ENCODE results near the gene FNDC3B.

Gene FNDC3B

DNA sequence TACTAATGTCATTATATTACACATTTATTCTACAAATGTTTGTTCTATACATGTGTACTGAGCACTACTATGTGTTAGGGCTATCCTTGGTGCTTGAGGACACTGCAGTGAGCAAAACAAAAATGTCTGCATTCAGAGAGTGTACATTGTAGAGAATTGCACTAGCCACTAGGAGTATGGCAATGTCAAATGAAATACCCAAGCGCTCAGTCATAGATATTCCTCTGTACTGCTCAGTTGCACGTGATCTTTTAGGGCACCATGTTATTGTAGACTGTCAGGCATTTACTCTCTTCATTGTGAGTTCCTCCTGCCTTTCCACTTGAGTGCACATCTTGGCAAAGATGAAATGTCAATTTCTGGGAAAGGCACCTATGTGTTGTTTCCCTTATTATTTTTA is 36.8 kb downstream of the FNDC3B start:
- Histone ChIP-seq H3K4me3 (ENCODE audit: low read depth in 1 of 2, low read length in 1 of 2) (no peak overlapping the region), H3K9me3 (no peaks in the 10 kb centered on the region), H3K36me3 (no peaks in the 10 kb centered on the region), H3K27ac (peak overlapping the region; percentile 84), H3K4me1 (ENCODE audit: control insufficient read depth in 1 of 2, insufficient read depth in 1 of 2, low read depth in 1 of 2, low read length in 1 of 2) (peaks cover 63 to 79% of the 10 kb centered on the region in 2 experiments), H3K27me3 (no peaks in the 10 kb centered on the region)
- TF ChIP-seq, protein P1, sequence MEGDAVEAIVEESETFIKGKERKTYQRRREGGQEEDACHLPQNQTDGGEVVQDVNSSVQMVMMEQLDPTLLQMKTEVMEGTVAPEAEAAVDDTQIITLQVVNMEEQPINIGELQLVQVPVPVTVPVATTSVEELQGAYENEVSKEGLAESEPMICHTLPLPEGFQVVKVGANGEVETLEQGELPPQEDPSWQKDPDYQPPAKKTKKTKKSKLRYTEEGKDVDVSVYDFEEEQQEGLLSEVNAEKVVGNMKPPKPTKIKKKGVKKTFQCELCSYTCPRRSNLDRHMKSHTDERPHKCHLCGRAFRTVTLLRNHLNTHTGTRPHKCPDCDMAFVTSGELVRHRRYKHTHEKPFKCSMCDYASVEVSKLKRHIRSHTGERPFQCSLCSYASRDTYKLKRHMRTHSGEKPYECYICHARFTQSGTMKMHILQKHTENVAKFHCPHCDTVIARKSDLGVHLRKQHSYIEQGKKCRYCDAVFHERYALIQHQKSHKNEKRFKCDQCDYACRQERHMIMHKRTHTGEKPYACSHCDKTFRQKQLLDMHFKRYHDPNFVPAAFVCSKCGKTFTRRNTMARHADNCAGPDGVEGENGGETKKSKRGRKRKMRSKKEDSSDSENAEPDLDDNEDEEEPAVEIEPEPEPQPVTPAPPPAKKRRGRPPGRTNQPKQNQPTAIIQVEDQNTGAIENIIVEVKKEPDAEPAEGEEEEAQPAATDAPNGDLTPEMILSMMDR (IDR thresholded peaks at IDR 0.05), result no peak

DNA sequence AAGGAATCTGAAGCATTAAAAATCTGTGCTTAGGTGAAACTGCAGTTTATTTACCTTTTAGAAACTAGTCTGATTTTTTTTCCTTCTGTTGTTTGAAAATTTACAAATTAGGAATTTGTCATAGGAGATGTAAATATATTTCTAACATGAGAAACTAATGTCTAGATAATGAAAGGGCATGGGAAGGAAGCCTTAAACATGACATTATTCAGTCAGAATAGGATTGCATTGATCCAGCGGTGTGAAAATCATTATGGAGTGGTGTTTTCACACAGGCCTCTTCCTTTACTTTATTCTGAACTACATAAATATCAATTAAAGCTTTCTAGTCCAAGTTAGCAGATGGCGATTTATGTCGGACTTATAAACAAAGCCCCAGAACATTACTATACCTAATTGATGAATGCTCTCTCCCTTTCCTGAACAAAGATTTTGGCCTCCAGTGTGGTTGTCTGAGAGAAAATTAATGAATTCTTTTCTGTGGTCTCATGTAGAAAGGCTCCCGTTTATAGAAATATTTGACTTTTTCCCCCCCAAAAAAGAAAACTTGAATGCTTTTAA is 37.9 kb downstream of the FNDC3B start:
- Histone ChIP-seq H3K4me1 (ENCODE audit: control insufficient read depth in 1 of 2, insufficient read depth in 1 of 2, low read depth in 1 of 2, low read length in 1 of 2) (peaks cover 59 to 69% of the 10 kb centered on the region in 2 experiments), H3K36me3 (peaks cover under 1% of the 10 kb centered on the region), H3K27ac (peak overlapping the region; percentile 56), H3K9me3 (no peaks in the 10 kb centered on the region), H3K4me3 (ENCODE audit: low read depth in 1 of 2, low read length in 1 of 2) (no peak overlapping the region), H3K27me3 (no peaks in the 10 kb centered on the region)
- TF ChIP-seq, protein P1 (IDR thresholded peaks at IDR 0.05), result no peak

DNA sequence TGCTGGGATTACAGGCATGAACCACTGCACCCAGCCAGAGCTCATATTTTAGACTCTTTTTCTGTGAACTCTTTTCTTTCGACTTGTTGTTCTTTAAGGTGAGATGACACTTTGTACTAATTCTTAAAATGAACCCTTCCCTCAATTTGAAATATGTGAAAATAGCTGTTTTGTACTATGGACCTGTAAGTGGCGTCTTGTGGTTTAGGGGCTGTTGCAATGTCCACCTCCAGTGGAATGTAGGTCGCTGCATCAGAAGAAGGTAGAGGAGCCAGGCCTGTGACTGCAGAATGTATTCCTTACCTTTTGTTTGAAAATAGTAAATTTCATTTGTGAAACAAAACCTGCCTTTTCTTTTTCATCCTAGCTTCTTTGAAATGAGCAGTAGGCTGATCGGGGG is 38.9 kb downstream of the FNDC3B start:
- TF ChIP-seq, protein P1 (IDR thresholded peaks at IDR 0.05), result no peak
- Histone ChIP-seq H3K27me3 (no peaks in the 10 kb centered on the region), H3K9me3 (no peaks in the 10 kb centered on the region), H3K4me1 (ENCODE audit: control insufficient read depth in 1 of 2, insufficient read depth in 1 of 2, low read depth in 1 of 2, low read length in 1 of 2) (peaks cover 49 to 59% of the 10 kb centered on the region in 2 experiments), H3K36me3 (peaks cover 8% of the 10 kb centered on the region), H3K27ac (peak overlapping the region; percentile 56), H3K4me3 (ENCODE audit: low read depth in 1 of 2, low read length in 1 of 2) (no peak overlapping the region)

DNA sequence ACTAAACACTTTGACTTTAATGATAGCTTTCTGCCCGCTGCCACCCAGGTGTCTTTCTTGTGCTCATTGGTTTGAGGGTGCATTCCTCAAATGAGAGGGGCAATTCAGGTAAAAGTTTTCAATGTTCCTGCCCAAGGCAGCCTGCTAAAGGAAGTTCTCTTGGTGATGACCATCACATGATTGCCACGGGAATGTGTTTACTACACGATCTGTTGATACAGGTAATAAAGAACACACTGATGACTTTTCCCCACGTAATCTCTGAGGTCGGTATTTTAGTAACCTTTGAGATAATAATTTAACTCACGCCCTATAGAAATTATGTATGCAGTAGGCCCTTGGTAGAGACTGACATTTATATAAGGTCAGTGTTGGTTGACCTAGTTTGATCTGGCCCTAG is 39.3 kb downstream of the FNDC3B start:
- peaks cover 10% of the 10 kb centered on the region for H3K36me3 ChIP-seq

DNA sequence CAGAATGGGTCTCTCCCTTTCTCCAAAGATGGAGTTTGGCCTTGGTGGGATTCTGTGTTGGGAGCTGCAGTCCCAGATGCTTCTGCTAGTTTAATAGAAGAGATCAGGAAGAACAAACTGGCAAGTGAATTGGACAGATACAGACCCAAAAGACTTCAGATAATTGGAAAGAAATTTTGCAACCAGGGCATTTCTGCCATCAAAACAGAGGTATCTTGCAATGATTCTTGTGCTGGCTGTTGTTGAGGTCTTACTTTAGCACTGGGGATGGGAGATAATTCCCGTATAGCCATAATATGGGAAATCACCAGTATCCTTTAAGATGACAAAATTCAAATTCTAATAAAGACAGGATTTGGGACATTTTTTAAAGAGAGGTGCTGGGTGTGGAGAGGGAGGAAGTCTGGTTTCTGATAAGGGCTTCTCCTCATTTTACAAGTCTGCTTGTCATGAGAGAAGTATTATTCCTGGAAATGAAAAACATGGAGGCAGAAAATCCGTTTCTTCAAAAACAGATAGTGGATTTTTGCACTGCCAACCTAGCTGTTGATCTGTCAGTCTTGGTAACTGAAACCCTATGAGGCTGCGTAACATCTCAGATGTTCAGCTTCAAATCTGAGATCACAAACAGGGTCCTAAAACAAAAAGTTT is 40.1 kb downstream of the FNDC3B start:
- TF ChIP-seq, protein P1 (IDR thresholded peaks at IDR 0.05), result no peak
- no peak overlapping the region for H3K4me3 ChIP-seq (ENCODE audit: low read depth in 1 of 2, low read length in 1 of 2)
- H3K36me3 ChIP-seq, result peaks cover 10% of the 10 kb centered on the region
- H3K27me3 ChIP-seq, result no peaks in the 10 kb centered on the region
- H3K27ac ChIP-seq, result peak overlapping the region; percentile 56
- H3K4me1 ChIP-seq (ENCODE audit: control insufficient read depth in 1 of 2, insufficient read depth in 1 of 2, low read depth in 1 of 2, low read length in 1 of 2), result peaks cover 37 to 47% of the 10 kb centered on the region in 2 experiments
- H3K9me3 ChIP-seq, result no peaks in the 10 kb centered on the region

More for the DNA sequence above, 39.3 kb downstream of the FNDC3B start:
- TF ChIP-seq, protein P1 (IDR thresholded peaks at IDR 0.05), result no peak
- Histone ChIP-seq H3K4me3 (ENCODE audit: low read depth in 1 of 2, low read length in 1 of 2) (no peak overlapping the region), H3K9me3 (no peaks in the 10 kb centered on the region), H3K4me1 (ENCODE audit: control insufficient read depth in 1 of 2, insufficient read depth in 1 of 2, low read depth in 1 of 2, low read length in 1 of 2) (peaks cover 45 to 54% of the 10 kb centered on the region in 2 experiments), H3K27me3 (no peaks in the 10 kb centered on the region), H3K27ac (peak overlapping the region; percentile 56)
